Measurements from ENCODE around the gene DLL3. TPM values are rescaled to one million over a fixed set of nuclear protein-coding genes. Genes with fewer than 3 reads are reported as not detected.

DLL3 gene
- total and polyA plus RNA-seq, 2 donors = 0.14 TPM

DNA sequence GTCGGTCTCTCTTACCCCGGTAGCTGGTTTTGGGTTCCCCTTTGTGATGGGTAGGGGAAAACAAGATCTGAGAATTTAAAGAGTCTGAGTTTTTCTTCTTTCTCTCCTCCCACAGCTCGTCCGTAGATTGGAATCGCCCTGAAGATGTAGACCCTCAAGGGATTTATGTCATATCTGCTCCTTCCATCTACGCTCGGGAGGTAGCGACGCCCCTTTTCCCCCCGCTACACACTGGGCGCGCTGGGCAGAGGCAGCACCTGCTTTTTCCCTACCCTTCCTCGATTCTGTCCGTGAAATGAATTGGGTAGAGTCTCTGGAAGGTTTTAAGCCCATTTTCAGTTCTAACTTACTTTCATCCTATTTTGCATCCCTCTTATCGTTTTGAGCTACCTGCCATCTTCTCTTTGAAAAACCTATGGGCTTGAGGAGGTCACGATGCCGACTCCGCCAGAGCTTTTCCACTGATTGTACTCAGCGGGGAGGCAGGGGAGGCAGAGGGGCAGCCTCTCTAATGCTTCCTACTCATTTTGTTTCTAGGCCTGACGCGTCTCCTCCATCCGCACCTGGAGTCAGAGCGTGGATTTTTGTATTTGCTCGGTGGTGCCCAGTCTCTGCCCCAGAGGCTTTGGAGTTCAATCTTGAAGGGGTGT is 9.1 kb downstream of the DLL3 start:
- peaks cover 42 to 83% of the 10 kb centered on the region in 2 donors for H3K27me3 ChIP-seq (ENCODE audit: control insufficient read depth in 2 of 2, insufficient read depth in 1 of 2, low read length in 1 of 2)
- H3K4me3 ChIP-seq (ENCODE audit: low read length in 2 of 2) = no peak overlapping the region
- WGBS = 60% methylated on average over 24 of the region's 24 CpGs

DNA sequence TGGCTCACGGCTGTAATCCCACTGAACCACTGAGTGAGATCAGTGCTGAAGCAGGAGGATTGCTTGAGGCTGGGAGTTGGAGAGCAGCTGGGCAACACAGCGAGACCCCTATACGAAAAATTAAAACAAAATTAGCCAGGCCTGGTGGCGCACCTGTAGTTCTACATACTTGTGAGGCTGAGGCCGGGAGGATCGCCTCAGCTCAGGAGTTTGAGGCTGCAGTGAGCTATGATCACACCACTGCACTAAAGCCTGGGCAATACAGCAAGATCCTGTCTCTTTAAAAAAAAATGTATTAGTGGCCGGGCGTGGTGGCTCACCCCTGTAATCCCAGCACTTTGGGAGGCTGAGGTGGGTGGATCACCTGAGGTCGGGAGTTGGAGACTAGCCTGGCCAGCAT is 9.9 kb downstream of the DLL3 start:
- H3K9me3 ChIP-seq (ENCODE audit: control insufficient read depth in 2 of 2, insufficient read depth in 1 of 2, low read length in 1 of 2) = peaks cover 0 to 9% of the 10 kb centered on the region in 2 donors
- H3K4me3 ChIP-seq (ENCODE audit: low read length in 2 of 2) = no peak overlapping the region
- peaks cover 0 to 5% of the 10 kb centered on the region in 2 donors for H3K4me1 ChIP-seq (ENCODE audit: control insufficient read depth in 2 of 2, insufficient read depth in 2 of 2, low read length in 2 of 2)
- no peak for DNase-seq (ENCODE audit: low read depth in 6 of 9, low spot score in 9 of 9)
- no peaks in the 10 kb centered on the region for H3K36me3 ChIP-seq (ENCODE audit: control insufficient read depth in 2 of 2, insufficient read depth in 2 of 2, low read length in 1 of 2)
- H3K27ac ChIP-seq (ENCODE audit: low read depth in 1 of 2, low read length in 1 of 2) = no peak overlapping the region
- peaks cover 49 to 83% of the 10 kb centered on the region in 2 donors for H3K27me3 ChIP-seq (ENCODE audit: control insufficient read depth in 2 of 2, insufficient read depth in 1 of 2, low read length in 1 of 2)
- WGBS = 96% methylated on average over 9 of the region's 9 CpGs

More for the DNA sequence above, 9.1 kb downstream of the DLL3 start:
- Histone ChIP-seq H3K36me3 (ENCODE audit: control insufficient read depth in 2 of 2, insufficient read depth in 2 of 2, low read length in 1 of 2) (no peaks in the 10 kb centered on the region), H3K4me1 (ENCODE audit: control insufficient read depth in 2 of 2, insufficient read depth in 2 of 2, low read length in 2 of 2) (peaks cover 0 to 9% of the 10 kb centered on the region in 2 donors), H3K9me3 (ENCODE audit: control insufficient read depth in 2 of 2, insufficient read depth in 1 of 2, low read length in 1 of 2) (peaks cover 0 to 9% of the 10 kb centered on the region in 2 donors), H3K27ac (ENCODE audit: low read depth in 1 of 2, low read length in 1 of 2) (no peak overlapping the region)
- DNase-seq (ENCODE audit: low read depth in 6 of 9, low spot score in 9 of 9) = no peak

DNA sequence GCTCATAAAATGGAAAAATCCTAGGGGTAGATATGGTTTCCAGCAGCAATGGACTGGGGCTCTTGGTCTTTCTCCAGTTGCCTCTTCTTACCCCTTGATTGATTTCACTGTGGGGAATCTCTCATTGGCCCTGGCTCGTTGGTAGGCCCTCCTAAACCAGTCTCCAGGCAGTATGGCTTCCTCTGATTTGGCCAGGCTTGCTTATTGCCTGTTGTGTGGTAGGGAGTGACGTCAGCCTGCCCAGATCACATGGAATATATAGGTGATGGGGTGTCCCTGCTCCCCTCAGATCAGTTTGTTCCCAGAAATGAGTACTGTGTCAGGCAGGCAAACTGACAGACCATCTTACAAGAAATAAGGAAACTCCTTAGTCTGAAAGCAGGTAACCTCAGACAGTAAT is 10.5 kb downstream of the DLL3 start:
- no peak overlapping the region for H3K4me3 ChIP-seq (ENCODE audit: low read length in 2 of 2)
- no peaks in the 10 kb centered on the region for H3K36me3 ChIP-seq (ENCODE audit: control insufficient read depth in 2 of 2, insufficient read depth in 2 of 2, low read length in 1 of 2)
- WGBS = 76% methylated on average over 2 of the region's 2 CpGs
- DNase-seq (ENCODE audit: low read depth in 6 of 9, low spot score in 9 of 9) = no peak
- H3K27me3 ChIP-seq (ENCODE audit: control insufficient read depth in 2 of 2, insufficient read depth in 1 of 2, low read length in 1 of 2) = peaks cover 56 to 83% of the 10 kb centered on the region in 2 donors
- peaks cover 0 to 9% of the 10 kb centered on the region in 2 donors for H3K9me3 ChIP-seq (ENCODE audit: control insufficient read depth in 2 of 2, insufficient read depth in 1 of 2, low read length in 1 of 2)
- H3K27ac ChIP-seq (ENCODE audit: low read depth in 1 of 2, low read length in 1 of 2) = no peak overlapping the region
- peaks cover 0 to 5% of the 10 kb centered on the region in 2 donors for H3K4me1 ChIP-seq (ENCODE audit: control insufficient read depth in 2 of 2, insufficient read depth in 2 of 2, low read length in 2 of 2)

DNA sequence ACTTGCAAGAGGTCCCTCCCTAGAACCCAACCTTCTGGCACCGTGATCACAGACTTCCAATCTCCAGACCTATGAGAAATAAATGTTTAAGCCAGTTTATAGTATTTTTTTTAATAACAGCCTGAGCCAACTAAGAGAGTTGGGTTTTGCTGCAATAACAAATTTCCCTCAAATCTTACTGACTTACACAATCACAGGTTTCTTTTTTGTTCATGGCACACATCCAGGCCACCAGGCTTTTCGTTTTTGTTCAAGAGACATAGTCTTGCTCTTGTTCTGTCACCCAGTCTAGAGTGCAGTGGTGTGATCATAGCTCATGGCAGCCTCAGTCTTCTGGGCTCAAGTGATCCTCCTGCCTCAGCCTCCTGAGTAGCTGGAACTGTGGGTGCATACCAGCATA is 14.2 kb downstream of the DLL3 start:
- no peaks in the 10 kb centered on the region for H3K36me3 ChIP-seq (ENCODE audit: control insufficient read depth in 2 of 2, insufficient read depth in 2 of 2, low read length in 1 of 2)
- DNase-seq (ENCODE audit: low read depth in 6 of 9, low spot score in 9 of 9) = no peak
- H3K27me3 ChIP-seq (ENCODE audit: control insufficient read depth in 2 of 2, insufficient read depth in 1 of 2, low read length in 1 of 2) = peaks cover 47 to 81% of the 10 kb centered on the region in 2 donors
- WGBS = 71% methylated on average over 2 of the region's 2 CpGs
- no peak overlapping the region for H3K4me3 ChIP-seq (ENCODE audit: low read length in 2 of 2)
- H3K4me1 ChIP-seq (ENCODE audit: control insufficient read depth in 2 of 2, insufficient read depth in 2 of 2, low read length in 2 of 2) = peaks cover 0 to 9% of the 10 kb centered on the region in 2 donors
- H3K9me3 ChIP-seq (ENCODE audit: control insufficient read depth in 2 of 2, insufficient read depth in 1 of 2, low read length in 1 of 2) = peaks cover 0 to 12% of the 10 kb centered on the region in 2 donors
- no peak overlapping the region for H3K27ac ChIP-seq (ENCODE audit: low read depth in 1 of 2, low read length in 1 of 2)

DNA sequence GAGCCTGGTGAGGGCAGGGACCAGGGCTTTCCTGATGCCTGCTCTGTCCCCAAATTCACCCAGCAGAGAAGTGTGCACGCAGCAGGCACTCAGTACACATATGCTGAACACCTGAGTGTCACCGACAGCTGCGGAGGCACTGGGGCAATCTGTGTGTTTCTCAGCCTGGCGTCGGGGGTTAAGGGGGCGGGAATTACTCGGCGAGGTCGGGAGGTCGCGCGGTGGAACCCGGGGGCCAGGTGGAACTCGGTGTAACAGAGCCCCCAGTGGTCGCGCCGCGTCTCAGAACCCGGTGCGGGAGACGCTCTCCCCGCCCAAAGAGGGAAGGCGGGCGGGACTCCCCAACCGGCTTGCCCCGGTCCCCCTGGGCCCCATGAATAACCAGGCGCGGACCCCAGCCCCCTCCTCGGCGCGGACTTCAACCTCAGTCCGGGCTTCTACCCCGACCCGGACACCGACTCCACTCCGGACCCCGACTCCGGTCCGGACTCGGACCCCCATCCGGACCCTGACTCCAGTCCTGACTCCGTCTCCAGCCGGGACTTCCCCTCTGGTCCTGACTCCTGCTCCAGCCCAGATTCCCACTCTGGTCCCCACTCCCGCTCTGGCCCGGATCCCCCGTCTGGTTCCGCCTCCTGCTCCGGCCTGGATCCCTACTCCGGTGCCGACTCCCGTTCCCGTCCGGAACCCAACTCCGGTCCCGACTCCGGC is 16.2 kb downstream of the DLL3 start, which contains the start of gene SELENOV:
Gene SELENOV (plus strand): TSS at position 300 of the 711 bp plus-strand sequence. CDS start 74 bp downstream, at position 374.
- peaks cover 37 to 76% of the 10 kb centered on the region in 2 donors for H3K27me3 ChIP-seq (ENCODE audit: control insufficient read depth in 2 of 2, insufficient read depth in 1 of 2, low read length in 1 of 2)
- H3K27ac ChIP-seq (ENCODE audit: low read depth in 1 of 2, low read length in 1 of 2) = no peak within 1 kb of the TSS
- peaks cover 0 to 12% of the 10 kb centered on the region in 2 donors for H3K9me3 ChIP-seq (ENCODE audit: control insufficient read depth in 2 of 2, insufficient read depth in 1 of 2, low read length in 1 of 2)
- H3K36me3 ChIP-seq (ENCODE audit: control insufficient read depth in 2 of 2, insufficient read depth in 2 of 2, low read length in 1 of 2) = no peaks in the 10 kb centered on the region
- H3K4me1 ChIP-seq (ENCODE audit: control insufficient read depth in 2 of 2, insufficient read depth in 2 of 2, low read length in 2 of 2) = peaks cover 0 to 9% of the 10 kb centered on the region in 2 donors
- DNase-seq (ENCODE audit: low read depth in 6 of 9, low spot score in 9 of 9) = peak in 2 of 9 donors; percentile 8 to 27
- WGBS = 3% methylated on average over 56 of the region's 56 CpGs
- peak within 1 kb of the TSS; percentile 16 to 27 for H3K4me3 ChIP-seq (ENCODE audit: low read length in 2 of 2)

DNA sequence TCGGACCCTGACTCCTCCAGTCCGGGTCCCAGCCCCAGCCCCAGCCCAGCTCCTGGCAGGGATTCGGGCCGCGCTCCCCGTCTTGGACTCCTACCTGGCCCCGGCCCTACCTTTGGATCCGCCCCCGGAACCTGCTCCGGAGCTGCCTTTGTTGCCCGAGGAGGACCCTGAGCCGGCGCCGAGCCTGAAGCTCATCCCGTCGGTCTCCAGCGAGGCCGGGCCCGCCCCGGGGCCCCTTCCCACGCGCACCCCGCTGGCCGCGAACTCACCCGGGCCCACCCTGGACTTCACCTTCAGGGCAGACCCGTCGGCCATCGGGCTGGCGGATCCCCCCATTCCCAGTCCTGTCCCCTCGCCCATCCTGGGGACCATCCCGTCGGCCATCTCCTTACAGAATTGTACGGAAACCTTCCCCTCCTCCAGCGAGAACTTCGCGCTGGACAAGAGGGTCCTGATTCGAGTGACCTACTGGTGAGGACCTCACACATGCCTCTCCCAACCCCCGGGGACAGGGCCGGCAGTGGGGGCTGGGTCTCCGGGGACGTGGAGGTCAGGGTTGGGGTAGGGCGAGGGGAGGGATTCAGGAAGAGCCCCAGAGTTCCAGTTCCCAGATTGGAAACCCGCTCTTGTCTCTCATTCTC is 16.9 kb downstream of the DLL3 start:
- DNase-seq (ENCODE audit: low read depth in 6 of 9, low spot score in 9 of 9) = no peak
- no peak overlapping the region for H3K27ac ChIP-seq (ENCODE audit: low read depth in 1 of 2, low read length in 1 of 2)
- WGBS = 6% methylated on average over 44 of the region's 44 CpGs
- H3K36me3 ChIP-seq (ENCODE audit: control insufficient read depth in 2 of 2, insufficient read depth in 2 of 2, low read length in 1 of 2) = no peaks in the 10 kb centered on the region
- H3K9me3 ChIP-seq (ENCODE audit: control insufficient read depth in 2 of 2, insufficient read depth in 1 of 2, low read length in 1 of 2) = peaks cover 0 to 12% of the 10 kb centered on the region in 2 donors
- peaks cover 0 to 9% of the 10 kb centered on the region in 2 donors for H3K4me1 ChIP-seq (ENCODE audit: control insufficient read depth in 2 of 2, insufficient read depth in 2 of 2, low read length in 2 of 2)
- H3K4me3 ChIP-seq (ENCODE audit: low read length in 2 of 2) = peak overlapping the region in 1 of 2 donors; percentile 16
- peaks cover 37 to 76% of the 10 kb centered on the region in 2 donors for H3K27me3 ChIP-seq (ENCODE audit: control insufficient read depth in 2 of 2, insufficient read depth in 1 of 2, low read length in 1 of 2)

DNA sequence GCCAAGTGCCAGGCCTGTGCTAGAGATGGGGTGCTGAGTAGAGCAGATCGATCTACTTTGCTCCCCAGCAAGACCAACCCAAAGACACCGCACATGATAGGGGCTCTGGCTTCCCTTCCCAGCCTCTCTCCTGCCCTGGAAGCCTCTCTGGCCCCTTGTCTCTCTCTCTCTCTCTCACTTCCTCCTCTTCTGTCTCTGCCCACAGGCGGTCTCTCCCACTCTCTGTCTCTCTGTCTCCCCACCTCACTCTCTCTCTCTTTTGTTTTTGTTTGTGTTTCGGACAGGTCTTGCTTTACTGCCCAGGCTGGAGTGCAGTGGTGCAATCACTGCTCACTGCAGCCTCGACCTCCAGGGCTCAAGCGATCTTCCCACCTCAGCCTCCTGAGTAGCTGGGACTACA is 17.5 kb downstream of the DLL3 start:
- WGBS = 47% methylated on average over 6 of the region's 6 CpGs
- Histone ChIP-seq H3K36me3 (ENCODE audit: control insufficient read depth in 2 of 2, insufficient read depth in 2 of 2, low read length in 1 of 2) (no peaks in the 10 kb centered on the region), H3K9me3 (ENCODE audit: control insufficient read depth in 2 of 2, insufficient read depth in 1 of 2, low read length in 1 of 2) (peaks cover 0 to 12% of the 10 kb centered on the region in 2 donors), H3K4me3 (ENCODE audit: low read length in 2 of 2) (no peak overlapping the region), H3K27me3 (ENCODE audit: control insufficient read depth in 2 of 2, insufficient read depth in 1 of 2, low read length in 1 of 2) (peaks cover 37 to 74% of the 10 kb centered on the region in 2 donors), H3K27ac (ENCODE audit: low read depth in 1 of 2, low read length in 1 of 2) (no peak overlapping the region), H3K4me1 (ENCODE audit: control insufficient read depth in 2 of 2, insufficient read depth in 2 of 2, low read length in 2 of 2) (peaks cover 0 to 9% of the 10 kb centered on the region in 2 donors)
- DNase-seq (ENCODE audit: low read depth in 6 of 9, low spot score in 9 of 9) = no peak

DNA sequence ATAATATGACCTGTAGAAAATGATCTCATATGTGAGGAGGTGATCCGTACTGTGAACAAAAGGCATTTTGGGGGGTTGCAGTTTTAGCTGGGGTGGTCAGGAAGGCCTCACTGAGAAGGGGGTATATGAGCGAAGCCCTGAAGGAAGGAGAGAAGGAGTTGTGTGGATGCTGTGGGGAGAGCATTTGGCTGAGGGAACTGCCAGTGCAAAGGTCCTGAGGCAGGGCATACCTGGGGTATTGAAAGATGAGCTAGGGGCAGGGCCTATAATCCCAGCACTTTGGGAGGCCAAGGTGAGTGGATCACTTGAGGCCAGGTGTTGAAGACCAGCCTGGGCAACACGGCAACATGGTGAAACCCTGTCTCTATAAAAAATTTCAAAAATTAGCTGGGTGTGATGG is 18.7 kb downstream of the DLL3 start:
- H3K27me3 ChIP-seq (ENCODE audit: control insufficient read depth in 2 of 2, insufficient read depth in 1 of 2, low read length in 1 of 2) = peaks cover 34 to 64% of the 10 kb centered on the region in 2 donors
- H3K4me3 ChIP-seq (ENCODE audit: low read length in 2 of 2) = no peak overlapping the region
- H3K36me3 ChIP-seq (ENCODE audit: control insufficient read depth in 2 of 2, insufficient read depth in 2 of 2, low read length in 1 of 2) = no peaks in the 10 kb centered on the region
- WGBS = 64% methylated on average over 3 of the region's 3 CpGs
- no peak overlapping the region for H3K27ac ChIP-seq (ENCODE audit: low read depth in 1 of 2, low read length in 1 of 2)
- H3K4me1 ChIP-seq (ENCODE audit: control insufficient read depth in 2 of 2, insufficient read depth in 2 of 2, low read length in 2 of 2) = peaks cover 0 to 9% of the 10 kb centered on the region in 2 donors
- H3K9me3 ChIP-seq (ENCODE audit: control insufficient read depth in 2 of 2, insufficient read depth in 1 of 2, low read length in 1 of 2) = peaks cover 0 to 12% of the 10 kb centered on the region in 2 donors
- DNase-seq (ENCODE audit: low read depth in 6 of 9, low spot score in 9 of 9) = no peak

DNA sequence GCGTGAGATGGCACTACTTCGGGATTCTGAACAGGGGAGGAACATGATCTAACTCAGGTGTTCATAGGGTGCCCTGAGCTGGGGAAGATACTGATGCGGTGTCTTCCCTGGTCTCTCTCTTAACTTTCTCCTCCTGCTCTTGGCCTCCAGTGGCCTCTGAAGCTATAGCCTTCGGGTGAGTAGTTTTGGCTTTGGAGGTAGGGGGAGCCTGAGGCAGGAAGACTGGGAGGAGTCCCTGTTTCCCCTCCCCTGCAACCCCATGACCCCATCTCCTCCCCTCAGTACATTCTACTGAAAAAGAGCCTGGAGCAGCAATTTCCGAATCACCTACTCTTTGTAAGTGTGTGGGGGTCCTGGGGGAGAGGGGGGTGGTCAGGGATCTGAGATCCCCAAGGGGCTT is 19.7 kb downstream of the DLL3 start:
- H3K27ac ChIP-seq (ENCODE audit: low read depth in 1 of 2, low read length in 1 of 2) = no peak overlapping the region
- no peaks in the 10 kb centered on the region for H3K36me3 ChIP-seq (ENCODE audit: control insufficient read depth in 2 of 2, insufficient read depth in 2 of 2, low read length in 1 of 2)
- H3K9me3 ChIP-seq (ENCODE audit: control insufficient read depth in 2 of 2, insufficient read depth in 1 of 2, low read length in 1 of 2) = peaks cover 0 to 12% of the 10 kb centered on the region in 2 donors
- no peak overlapping the region for H3K4me3 ChIP-seq (ENCODE audit: low read length in 2 of 2)
- H3K4me1 ChIP-seq (ENCODE audit: control insufficient read depth in 2 of 2, insufficient read depth in 2 of 2, low read length in 2 of 2) = peaks cover 0 to 9% of the 10 kb centered on the region in 2 donors
- no peak for DNase-seq (ENCODE audit: low read depth in 6 of 9, low spot score in 9 of 9)
- WGBS = 83% methylated on average over 5 of the region's 5 CpGs
- peaks cover 29 to 54% of the 10 kb centered on the region in 2 donors for H3K27me3 ChIP-seq (ENCODE audit: control insufficient read depth in 2 of 2, insufficient read depth in 1 of 2, low read length in 1 of 2)
